HepG2 (cell line): ENCODE results near the gene SF3A2. TPM values are rescaled to one million over a fixed set of nuclear protein-coding genes. Genes with fewer than 3 reads are reported as not detected.

Experiments used
- FOSL2 ChIP-seq: sonication (generic); formaldehyde crosslinking; IDR thresholded peaks from 2 replicates; pipeline ENCODE4 v1.4.0; 2020; ENCODE audit warnings: missing genetic modification reagents
- FOXM1 ChIP-seq: sonication (generic); formaldehyde crosslinking; IDR thresholded peaks from 2 replicates; pipeline ENCODE4 v1.5.0; 2020; ENCODE audit warnings: missing genetic modification reagents
- GABPA ChIP-seq, 2 experiments: IDR thresholded peaks; 2 replicates each; pipeline ENCODE4 v1.6.1; 2011 to 2016; ENCODE audit warnings: low read depth in 2 of 2, low read length in 1 of 2, missing biosample characterization in 1 of 2, missing genetic modification characterization in 1 of 2
- JARID2 ChIP-seq: sonication (generic); formaldehyde crosslinking; IDR thresholded peaks from 2 replicates; pipeline ENCODE4 v1.8.1; 2023; ENCODE audit warnings: missing genetic modification reagents, inconsistent platforms; ENCODE audit not compliant: insufficient replicate concordance
- JUNB ChIP-seq: sonication (generic); formaldehyde crosslinking; IDR thresholded peaks from 2 replicates; pipeline ENCODE4 v1.8.0; 2022; ENCODE audit warnings: missing genetic modification reagents, mild to moderate bottlenecking, borderline replicate concordance
- NFIB ChIP-seq: sonication (generic); formaldehyde crosslinking; IDR thresholded peaks from 2 replicates; pipeline ENCODE4 v1.9.0; 2021; ENCODE audit warnings: missing genetic modification reagents, mild to moderate bottlenecking, borderline replicate concordance
- PHF20 ChIP-seq: sonication (generic); formaldehyde crosslinking; IDR thresholded peaks from 2 replicates; pipeline ENCODE4 v1.5.0; 2020; ENCODE audit warnings: mild to moderate bottlenecking, missing genetic modification reagents
- RCOR2 ChIP-seq: IDR thresholded peaks from 2 replicates; pipeline ENCODE4 v1.6.1; 2016; ENCODE audit warnings: missing biosample characterization, missing genetic modification reagents
- RFX5 ChIP-seq: IDR thresholded peaks from 2 replicates; pipeline ENCODE4 v1.6.1; 2011; ENCODE audit warnings: low read depth, low read length, improper control_type of control experiment
- TARDBP ChIP-seq: sonication (generic); formaldehyde crosslinking; IDR thresholded peaks from 2 replicates; pipeline ENCODE4 v1.8.0; 2022; ENCODE audit warnings: mild to moderate bottlenecking, missing genetic modification reagents
- ZBTB38 ChIP-seq: sonication (generic); formaldehyde crosslinking; IDR thresholded peaks from 2 replicates; pipeline ENCODE4 v1.5.1; 2020; ENCODE audit warnings: mild to moderate bottlenecking, missing genetic modification reagents
- ZFP36L1 ChIP-seq: sonication (generic); formaldehyde crosslinking; IDR thresholded peaks from 2 replicates; pipeline ENCODE4 v1.8.0; 2022; ENCODE audit warnings: mild to moderate bottlenecking, missing genetic modification reagents, moderate library complexity
- ZFP41 ChIP-seq: sonication (generic); formaldehyde crosslinking; IDR thresholded peaks from 2 replicates; pipeline ENCODE4 v1.4.0; 2020; ENCODE audit warnings: mild to moderate bottlenecking, missing genetic modification reagents, borderline replicate concordance
- ZNF138 ChIP-seq: sonication (generic); formaldehyde crosslinking; IDR thresholded peaks from 2 replicates; pipeline ENCODE4 v1.5.0; 2020; ENCODE audit warnings: mild to moderate bottlenecking, low read depth, missing genetic modification reagents
- ZNF331 ChIP-seq: sonication (generic); formaldehyde crosslinking; IDR thresholded peaks from 2 replicates; pipeline ENCODE4 v1.4.0; 2020; ENCODE audit warnings: missing genetic modification reagents
- ZNF816 ChIP-seq: sonication (generic); formaldehyde crosslinking; IDR thresholded peaks from 2 replicates; pipeline ENCODE4 v1.8.0; 2022; ENCODE audit warnings: missing genetic modification reagents, mild to moderate bottlenecking, borderline replicate concordance
- ZNF878 ChIP-seq: sonication (generic); formaldehyde crosslinking; IDR thresholded peaks from 2 replicates; pipeline ENCODE4 v1.8.1; 2023; ENCODE audit warnings: mild to moderate bottlenecking, missing genetic modification reagents, moderate library complexity
- ZZZ3 ChIP-seq: sonication (generic); formaldehyde crosslinking; IDR thresholded peaks from 2 replicates; pipeline ENCODE4 v1.4.0; 2020; ENCODE audit warnings: missing genetic modification reagents, mild to moderate bottlenecking, borderline replicate concordance
- polyA plus RNA-seq, 8 experiments: library from polyadenylated mRNA; depleted of rRNA in 3 of 8; stranded (reverse) in 7 of 8; unstranded in 1 of 8; fragments of >200 nt; fragmentation: Illumina TruSeq in 4 of 8; extraction: Trizol in 4 of 8; gene quantifications; 2 replicates each; pipeline versions ENCODE4 v1.2.1 to v1.2.3, GENCODE V29; 2011 to 2016; ENCODE audit warnings: low read depth in 4 of 8, missing spikeins in 1 of 8, mixed read lengths in 1 of 8; ENCODE audit not compliant: insufficient read depth in 1 of 8
- total RNA-seq, 5 experiments: library from RNA; depleted of rRNA; stranded (reverse); fragments of >200 nt; fragmentation: Illumina TruSeq; extraction: Trizol; gene quantifications; 2 replicates each; pipeline ENCODE4 v1.2.3, GENCODE V29; 2016; ENCODE audit warnings: low read depth in 1 of 5
- TF ChIP-seq, protein P1 (sequence below), 2 experiments: sonication (generic) in 1 of 2; formaldehyde crosslinking in 1 of 2; IDR thresholded peaks; 2 replicates each; pipeline versions ENCODE4 v1.4.0 to v1.6.1; 2016 to 2020; ENCODE audit warnings: borderline replicate concordance in 1 of 2, low read depth in 1 of 2, mild to moderate bottlenecking in 1 of 2, missing genetic modification reagents in 1 of 2
- TF ChIP-seq, protein P2 (sequence below): sonication (generic); formaldehyde crosslinking; IDR thresholded peaks from 2 replicates; pipeline ENCODE4 v1.4.0; 2020; ENCODE audit warnings: missing genetic modification reagents
- TF ChIP-seq, protein P3 (sequence below): sonication (generic); formaldehyde crosslinking; IDR thresholded peaks from 2 replicates; pipeline ENCODE4 v1.5.0; 2020; ENCODE audit warnings: missing genetic modification reagents
- TF ChIP-seq, protein P4 (sequence below): IDR thresholded peaks from 2 replicates; pipeline ENCODE4 v1.6.1; 2018; ENCODE audit warnings: missing genetic modification reagents, mild to moderate bottlenecking, missing compliant biosample characterization

The SF3A2 gene
- total and polyA plus RNA-seq, 2 of the 13 experiments (the other 11 are each of a cell fraction or from before 2014, with no cell fraction given) = 8.6 to 8.8 TPM

DNA sequence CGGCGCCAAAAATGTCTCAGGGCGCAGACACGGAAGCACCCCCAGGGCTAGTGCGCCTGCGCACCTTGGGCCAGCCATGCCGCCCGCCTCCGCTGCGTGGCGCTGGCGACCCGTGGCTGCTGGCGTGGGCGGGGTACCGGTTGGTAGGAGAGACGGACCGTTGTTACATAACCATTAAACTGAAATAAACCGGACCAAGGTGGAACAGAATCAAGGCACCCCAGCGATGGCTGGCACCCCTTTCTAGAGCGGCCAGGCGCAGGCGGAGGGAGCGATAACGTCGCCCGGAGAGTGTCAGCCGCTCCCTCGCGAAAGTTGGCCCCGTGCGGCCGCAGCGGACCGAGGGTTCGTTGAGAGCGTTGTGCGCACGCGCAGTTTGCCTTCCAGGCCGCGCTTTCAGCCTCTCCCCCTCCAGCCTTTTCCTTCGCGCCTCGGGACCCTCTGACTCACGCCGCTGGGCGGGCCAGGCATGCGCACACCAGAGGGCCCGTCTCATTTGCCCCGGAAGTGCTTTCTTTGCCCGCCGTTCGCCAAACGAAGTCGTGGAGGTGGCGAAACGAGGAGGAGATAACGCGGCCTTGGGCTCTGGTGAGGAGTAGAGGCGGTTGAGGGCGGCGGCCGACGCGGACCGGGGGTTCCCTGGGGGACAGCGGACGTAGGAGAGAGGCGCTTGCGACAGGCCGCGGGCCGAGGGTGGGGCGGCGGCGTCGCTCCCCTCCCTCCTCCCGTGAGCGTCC, at the start of gene SF3A2, which contains the start of gene PLEKHJ1 (continued):
- TF ChIP-seq, protein P1, sequence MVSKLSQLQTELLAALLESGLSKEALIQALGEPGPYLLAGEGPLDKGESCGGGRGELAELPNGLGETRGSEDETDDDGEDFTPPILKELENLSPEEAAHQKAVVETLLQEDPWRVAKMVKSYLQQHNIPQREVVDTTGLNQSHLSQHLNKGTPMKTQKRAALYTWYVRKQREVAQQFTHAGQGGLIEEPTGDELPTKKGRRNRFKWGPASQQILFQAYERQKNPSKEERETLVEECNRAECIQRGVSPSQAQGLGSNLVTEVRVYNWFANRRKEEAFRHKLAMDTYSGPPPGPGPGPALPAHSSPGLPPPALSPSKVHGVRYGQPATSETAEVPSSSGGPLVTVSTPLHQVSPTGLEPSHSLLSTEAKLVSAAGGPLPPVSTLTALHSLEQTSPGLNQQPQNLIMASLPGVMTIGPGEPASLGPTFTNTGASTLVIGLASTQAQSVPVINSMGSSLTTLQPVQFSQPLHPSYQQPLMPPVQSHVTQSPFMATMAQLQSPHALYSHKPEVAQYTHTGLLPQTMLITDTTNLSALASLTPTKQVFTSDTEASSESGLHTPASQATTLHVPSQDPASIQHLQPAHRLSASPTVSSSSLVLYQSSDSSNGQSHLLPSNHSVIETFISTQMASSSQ (IDR thresholded peaks at IDR 0.05; ENCODE audit: low read depth) = no peak
- TF ChIP-seq, protein P1 (CRISPR knock-in tag; IDR thresholded peaks at IDR 0.05; ENCODE audit: borderline replicate concordance) = peak; percentile 69; the same call in 1 of the 2 replicates
- peak; percentile 91; the same call in 1 of the 2 replicates for TF ChIP-seq ZNF816 (CRISPR knock-in tag)
- TF ChIP-seq ZZZ3 (CRISPR knock-in tag) = no peak; the same call in 1 of the 2 replicates
- TF ChIP-seq, protein P2, sequence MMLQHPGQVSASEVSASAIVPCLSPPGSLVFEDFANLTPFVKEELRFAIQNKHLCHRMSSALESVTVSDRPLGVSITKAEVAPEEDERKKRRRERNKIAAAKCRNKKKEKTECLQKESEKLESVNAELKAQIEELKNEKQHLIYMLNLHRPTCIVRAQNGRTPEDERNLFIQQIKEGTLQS (CRISPR knock-in tag) = peak; percentile 87
- peak; percentile 99 for TF ChIP-seq ZFP41 (CRISPR knock-in tag)
- peak; percentile 99 for TF ChIP-seq ZFP36L1 (CRISPR knock-in tag)
- TF ChIP-seq GABPA (IDR thresholded peaks at IDR 0.05; ENCODE audit: low read depth, low read length) = peak; percentile 84
- peak; percentile 95 for TF ChIP-seq GABPA (CRISPR knock-in tag; IDR thresholded peaks at IDR 0.05; ENCODE audit: low read depth)
- peak; percentile 90 for TF ChIP-seq TARDBP (CRISPR knock-in tag)
- TF ChIP-seq RCOR2 (CRISPR knock-in tag) = 0 out of 2 replicates have a peak, but pooled peaks have one; percentile 19
- peak; percentile 74 for TF ChIP-seq ZNF331 (CRISPR knock-in tag)
- TF ChIP-seq ZBTB38 (CRISPR knock-in tag) = peak; percentile 90
- TF ChIP-seq JARID2 = peak; percentile 78
- no peak for TF ChIP-seq FOXM1 (CRISPR knock-in tag)
- TF ChIP-seq JUNB (CRISPR knock-in tag) = peak; percentile 84; the same call in 1 of the 2 replicates
- TF ChIP-seq, protein P3, sequence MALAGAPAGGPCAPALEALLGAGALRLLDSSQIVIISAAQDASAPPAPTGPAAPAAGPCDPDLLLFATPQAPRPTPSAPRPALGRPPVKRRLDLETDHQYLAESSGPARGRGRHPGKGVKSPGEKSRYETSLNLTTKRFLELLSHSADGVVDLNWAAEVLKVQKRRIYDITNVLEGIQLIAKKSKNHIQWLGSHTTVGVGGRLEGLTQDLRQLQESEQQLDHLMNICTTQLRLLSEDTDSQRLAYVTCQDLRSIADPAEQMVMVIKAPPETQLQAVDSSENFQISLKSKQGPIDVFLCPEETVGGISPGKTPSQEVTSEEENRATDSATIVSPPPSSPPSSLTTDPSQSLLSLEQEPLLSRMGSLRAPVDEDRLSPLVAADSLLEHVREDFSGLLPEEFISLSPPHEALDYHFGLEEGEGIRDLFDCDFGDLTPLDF = peak; percentile 95
- peak; percentile 99 for TF ChIP-seq ZNF878 (CRISPR knock-in tag)
- peak; percentile 97 for TF ChIP-seq FOSL2 (CRISPR knock-in tag)
- no peak for TF ChIP-seq NFIB (CRISPR knock-in tag)
- TF ChIP-seq ZNF138 (CRISPR knock-in tag) = no peak
- no peak for TF ChIP-seq RFX5
- peak; percentile 85 for TF ChIP-seq PHF20
- TF ChIP-seq, protein P4, sequence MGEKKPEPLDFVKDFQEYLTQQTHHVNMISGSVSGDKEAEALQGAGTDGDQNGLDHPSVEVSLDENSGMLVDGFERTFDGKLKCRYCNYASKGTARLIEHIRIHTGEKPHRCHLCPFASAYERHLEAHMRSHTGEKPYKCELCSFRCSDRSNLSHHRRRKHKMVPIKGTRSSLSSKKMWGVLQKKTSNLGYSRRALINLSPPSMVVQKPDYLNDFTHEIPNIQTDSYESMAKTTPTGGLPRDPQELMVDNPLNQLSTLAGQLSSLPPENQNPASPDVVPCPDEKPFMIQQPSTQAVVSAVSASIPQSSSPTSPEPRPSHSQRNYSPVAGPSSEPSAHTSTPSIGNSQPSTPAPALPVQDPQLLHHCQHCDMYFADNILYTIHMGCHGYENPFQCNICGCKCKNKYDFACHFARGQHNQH (CRISPR knock-in tag) = peak; percentile 80
